Brain microvascular endothelial cell (primary cell): ENCODE measurements around the gene PBX1.
A peak's percentile ranks its signal among the peaks of the same experiment; 100 is the strongest.

Source experiments
- DNase-seq: peaks from one replicate; pipeline ENCODE4 v3.0.0-alpha.2; 2020
- H3K27ac ChIP-seq: fragments of 250-450 bp; sonication (Bioruptor Pico); 2 replicates; pipeline ENCODE4 v1.5.1; 2020; ENCODE audit warnings: mild to moderate bottlenecking, moderate library complexity
- H3K27me3 ChIP-seq: fragments of 250-450 bp; sonication (Bioruptor Pico); replicated peaks from 2 replicates; pipeline ENCODE4 v1.5.1; 2020; ENCODE audit warnings: mild to moderate bottlenecking
- H3K36me3 ChIP-seq: fragments of 250-450 bp; sonication (Bioruptor Pico); replicated peaks from 2 replicates; pipeline ENCODE4 v1.5.1; 2020; ENCODE audit warnings: mild to moderate bottlenecking
- H3K4me3 ChIP-seq: 2 replicates; pipeline ENCODE4 v1.5.1; 2011; ENCODE audit warnings: low read depth, mild to moderate bottlenecking, control low read depth, low read length, moderate library complexity
- CTCF ChIP-seq: IDR thresholded peaks from 2 replicates; pipeline ENCODE4 v1.5.1; 2011; ENCODE audit warnings: low read depth, mild to moderate bottlenecking, moderate library complexity, low read length, control low read depth, inconsistent platforms; ENCODE audit errors: missing control alignments
- in situ Hi-C: cut with HindIII; loops from 2 replicates; pipeline ENCODE4 v1.10.0; 2017; ENCODE audit warnings: low sequenced_read_pairs, low pct_ligation_motif_present

The PBX1 gene

GRCh38 chr1:164787834-164788231 lies 228.8 kb downstream of the PBX1 start:
- H3K27ac ChIP-seq = no peak overlapping the region
- TF ChIP-seq CTCF = no peak
- H3K36me3 ChIP-seq = no peaks in the 10 kb centered on the region
- no peak for DNase-seq
- no peaks in the 10 kb centered on the region for H3K27me3 ChIP-seq
- no peak overlapping the region for H3K4me3 ChIP-seq
- in situ Hi-C loops = loop anchor here (25.0 kb wide), 1 partner anchor 151 kb away; no protein-coding TSS in a partner anchor

GRCh38 chr1:164790081-164790480 lies 231.1 kb downstream of the PBX1 start:
- Histone ChIP-seq H3K27ac (no peak overlapping the region), H3K27me3 (no peaks in the 10 kb centered on the region), H3K36me3 (no peaks in the 10 kb centered on the region), H3K4me3 (no peak overlapping the region)
- no peak for TF ChIP-seq CTCF
- in situ Hi-C loops = loop anchor here (25.0 kb wide), 1 partner anchor 153 kb away; no protein-coding TSS in a partner anchor
- no peak for DNase-seq

GRCh38 chr1:164792410-164793004 lies 233.5 kb downstream of the PBX1 start:
- in situ Hi-C loops = loop anchor here (25.0 kb wide), 1 partner anchor 155 kb away; no protein-coding TSS in a partner anchor
- no peak for TF ChIP-seq CTCF
- DNase-seq = no peak
- Histone ChIP-seq H3K27me3 (no peaks in the 10 kb centered on the region), H3K4me3 (no peak overlapping the region), H3K36me3 (no peaks in the 10 kb centered on the region), H3K27ac (no peak overlapping the region)

GRCh38 chr1:164794356-164794755 lies 235.4 kb downstream of the PBX1 start:
- Histone ChIP-seq H3K27me3 (no peaks in the 10 kb centered on the region), H3K27ac (peak overlapping the region; percentile 25), H3K4me3 (no peak overlapping the region), H3K36me3 (no peaks in the 10 kb centered on the region)
- peak; percentile 90 for DNase-seq
- in situ Hi-C loops = loop anchor here (25.0 kb wide), 1 partner anchor 157 kb away; no protein-coding TSS in a partner anchor
- TF ChIP-seq CTCF = no peak

- peaks cover 9% of the 10 kb centered on the region for H3K36me3 ChIP-seq
- DNase-seq = no peak
- TF ChIP-seq CTCF = no peak
- H3K27me3 ChIP-seq = no peaks in the 10 kb centered on the region
- H3K4me3 ChIP-seq = no peak overlapping the region
- in situ Hi-C loops = loop anchor here (25.0 kb wide), 1 partner anchor 160 kb away; no protein-coding TSS in a partner anchor
- no peak overlapping the region for H3K27ac ChIP-seq
These were observed 237.9 kb downstream of the PBX1 start for GRCh38 chr1:164796916-164797315.
